HepG2 (cell line): Measurements from ENCODE around the gene PDLIM7. TPM values are rescaled to one million over a fixed set of nuclear protein-coding genes. Genes with fewer than 3 reads are reported as not detected.

Experiments
- ATAC-seq: fragments of 200-7000 bp; cut with Tn5 transposase; 3 replicates; pipeline ENCODE4 v1.9.1; 2020; ENCODE audit warnings: mild to moderate bottlenecking, moderate library complexity
- BruUV-seq: library from RNA; stranded (reverse); fragments of 400-500 nt; replicated peaks from 2 replicates; lab custom pipeline; 2021; lab: Mats Ljungman, UMichigan
- CTCF ChIA-PET: fragments of 300-600 bp; formaldehyde crosslinking; extraction: SDS; loops from one replicate; lab custom pipeline; 2021; ENCODE audit warnings: low total read pairs, inconsistent platforms, low intra/inter-chr PET ratio; lab: Yijun Ruan, JAX
- POLR2A ChIA-PET: fragments of 350-600 bp; sonication (Branson Sonifier 250); formaldehyde crosslinking; loops from one replicate; lab custom pipeline; 2020; ENCODE audit warnings: antibody characterized with exemption, inconsistent platforms; lab: Yijun Ruan, JAX
- DNase-seq: peaks from one replicate; pipeline ENCODE4 v3.0.0-alpha.2; 2015; ENCODE audit warnings: low spot score
- FAIRE-seq: peaks from 3 replicates; lab custom pipeline; 2011; peaks lifted over from hg19 to GRCh38; lab: Jason Lieb, UNC
- H2AFZ ChIP-seq: one replicate; pipeline ENCODE4 v1.6.1; 2011; ENCODE audit warnings: low read length, inconsistent platforms
- H3K27ac ChIP-seq: fragments of 300-600 bp; 3 replicates; pipeline ENCODE4 v1.8.0; 2011; ENCODE audit warnings: mixed run types, mild to moderate bottlenecking, mixed read lengths, low read length, inconsistent platforms; ENCODE audit not compliant: insufficient read depth; ENCODE audit errors: extremely low read length
- H3K27me3 ChIP-seq, 2 experiments: fragments of 200-600 bp in 1 of 2; 2 replicates in 1 of 2; 3 replicates in 1 of 2; pipeline versions ENCODE4 v1.6.0 to v1.8.0; 2011; ENCODE audit warnings: low read length in 2 of 2, mild to moderate bottlenecking in 2 of 2, moderate library complexity in 2 of 2, inconsistent platforms in 1 of 2; ENCODE audit not compliant: insufficient read depth in 2 of 2, control insufficient read depth in 1 of 2
- H3K36me3 ChIP-seq, 2 experiments: fragments of 200-600 bp in 1 of 2; replicated peaks in 1 of 2; 2 replicates in 1 of 2; 3 replicates in 1 of 2; pipeline versions ENCODE4 v1.5.1 to v1.8.0; 2011; ENCODE audit warnings: low read length in 2 of 2, inconsistent platforms in 1 of 2; ENCODE audit not compliant: insufficient read depth in 2 of 2, control insufficient read depth in 1 of 2
- H3K4me1 ChIP-seq: 2 replicates; pipeline ENCODE4 v1.5.1; 2012; ENCODE audit warnings: low read length, inconsistent platforms; ENCODE audit not compliant: insufficient read depth
- H3K4me2 ChIP-seq: 2 replicates; pipeline ENCODE4 v1.6.0; 2011; ENCODE audit warnings: low read depth, low read length, inconsistent platforms
- H3K4me3 ChIP-seq, 3 experiments: fragments of 200-600 bp in 1 of 3; sonication (generic), shearing (Covaris generic) in 1 of 3; replicated peaks in 1 of 3; 2 replicates each; pipeline ENCODE4 v1.5.1; 2011 to 2016; ENCODE audit warnings: low read length in 3 of 3, inconsistent platforms in 2 of 3, low read depth in 2 of 3, mild to moderate bottlenecking in 2 of 3, control low read depth in 1 of 3, mixed read lengths in 1 of 3; ENCODE audit not compliant: insufficient read depth in 1 of 3
- H3K79me2 ChIP-seq: one replicate; pipeline ENCODE4 v1.6.1; 2011; ENCODE audit warnings: low read length, inconsistent platforms; ENCODE audit not compliant: insufficient read depth
- H3K9ac ChIP-seq: 2 replicates; pipeline ENCODE4 v1.6.0; 2011; ENCODE audit warnings: mild to moderate bottlenecking, low read depth, low read length, inconsistent platforms; ENCODE audit not compliant: insufficient read depth
- H3K9me3 ChIP-seq: 2 replicates; pipeline ENCODE4 v1.5.1; 2012; ENCODE audit warnings: mild to moderate bottlenecking, low read length
- H4K20me1 ChIP-seq: 2 replicates; pipeline ENCODE4 v1.6.0; 2011; ENCODE audit warnings: inconsistent platforms, mild to moderate bottlenecking, low read length, moderate library complexity; ENCODE audit not compliant: insufficient read depth
- AGO2 ChIP-seq: fragments of 200-400 bp; formaldehyde crosslinking; optimal IDR thresholded peaks from 2 replicates; pipeline ENCODE3; 2017; ENCODE audit warnings: mild to moderate bottlenecking, low read depth, low read length, moderate library complexity
- ARID3A ChIP-seq: IDR thresholded peaks from 2 replicates; pipeline ENCODE4 v1.6.1; 2012; ENCODE audit warnings: low read depth, low read length, improper control_type of control experiment
- MEIS2 ChIP-seq: sonication (generic); formaldehyde crosslinking; IDR thresholded peaks from 2 replicates; pipeline ENCODE4 v1.9.0; 2021; ENCODE audit warnings: mild to moderate bottlenecking, missing genetic modification reagents
- RBFOX2 ChIP-seq: fragments of 200-400 bp; formaldehyde crosslinking; IDR thresholded peaks from 2 replicates; pipeline ENCODE4 v1.6.1; 2017; ENCODE audit warnings: low read depth, mild to moderate bottlenecking, low read length
- SIX1 ChIP-seq: sonication (generic); formaldehyde crosslinking; IDR thresholded peaks from 2 replicates; pipeline ENCODE4 v1.4.0; 2020; ENCODE audit warnings: missing genetic modification reagents, borderline replicate concordance
- THAP9 ChIP-seq: sonication (generic); formaldehyde crosslinking; IDR thresholded peaks from 2 replicates; pipeline ENCODE4; 2020; ENCODE audit warnings: missing genetic modification reagents, mild to moderate bottlenecking, borderline replicate concordance
- ZFP91 ChIP-seq: sonication (generic); formaldehyde crosslinking; IDR thresholded peaks from 2 replicates; pipeline ENCODE4 v1.9.0; 2022; ENCODE audit warnings: missing genetic modification reagents, mild to moderate bottlenecking, borderline replicate concordance
- ZNF225 ChIP-seq: sonication (generic); formaldehyde crosslinking; IDR thresholded peaks from 2 replicates; pipeline ENCODE4 v1.4.0; 2020; ENCODE audit warnings: mild to moderate bottlenecking, missing genetic modification reagents
- ZNF274 ChIP-seq: sonication (generic); formaldehyde crosslinking; IDR thresholded peaks from 2 replicates; pipeline ENCODE4 v1.5.1; 2020; ENCODE audit warnings: mild to moderate bottlenecking, missing genetic modification reagents
- ZNF296 ChIP-seq: sonication (generic); formaldehyde crosslinking; conservative IDR thresholded peaks from 2 replicates; pipeline ENCODE4 v1.5.0; 2020; ENCODE audit warnings: mild to moderate bottlenecking, missing genetic modification reagents
- ZNF816 ChIP-seq: sonication (generic); formaldehyde crosslinking; IDR thresholded peaks from 2 replicates; pipeline ENCODE4 v1.8.0; 2022; ENCODE audit warnings: missing genetic modification reagents, mild to moderate bottlenecking, borderline replicate concordance
- WGBS: methylation state at CpG from one replicate; pipeline ENCODE4 v1.1.6; 2017; ENCODE audit warnings: low lambda C conversion rate; 5-methylcytosine and 5-hydroxymethylcytosine counted together
- in situ Hi-C: cut with HindIII; loops from 2 replicates; pipeline ENCODE4 v1.10.0; 2017; ENCODE audit warnings: low pct_unique_long_range_greater_than_20kb; ENCODE audit not compliant: extremely low pct_ligation_motif_present
- intact Hi-C: fragments of 100-400 bp; cut with micrococcal nuclease; formaldehyde crosslinking; loops from one replicate; pipeline ENCODE4 v1.10.0; 2022; ENCODE audit not compliant: unreplicated experiment
- polyA plus RNA-seq, 8 experiments: library from polyadenylated mRNA; depleted of rRNA in 3 of 8; stranded (reverse) in 7 of 8; unstranded in 1 of 8; fragments of >200 nt; fragmentation: Illumina TruSeq in 4 of 8; extraction: Trizol in 4 of 8; gene quantifications; 2 replicates each; pipeline versions ENCODE4 v1.2.1 to v1.2.3, GENCODE V29; 2011 to 2016; ENCODE audit warnings: low read depth in 4 of 8, missing spikeins in 1 of 8, mixed read lengths in 1 of 8; ENCODE audit not compliant: insufficient read depth in 1 of 8
- total RNA-seq, 5 experiments: library from RNA; depleted of rRNA; stranded (reverse); fragments of >200 nt; fragmentation: Illumina TruSeq; extraction: Trizol; gene quantifications; 2 replicates each; pipeline ENCODE4 v1.2.3, GENCODE V29; 2016; ENCODE audit warnings: low read depth in 1 of 5

The PDLIM7 gene
- total and polyA plus RNA-seq, 2 of the 13 experiments (the other 11 are each of a cell fraction or from before 2014, with no cell fraction given) = 21.1 to 31.3 TPM

GRCh38 chr5:177524539-177524900 is 27.1 kb upstream of the PDLIM7 start:
- ChIA-PET CTCF (no interaction called here), POLR2A (no interaction called here)
- Histone ChIP-seq H2AFZ (no peak overlapping the region), H3K36me3 (peaks cover 29 to 85% of the 10 kb centered on the region in 2 experiments), H3K27me3 (no peaks in the 10 kb centered on the region), H3K4me2 (no peak overlapping the region), H3K4me1 (no peaks in the 10 kb centered on the region), H3K4me3 (no peak overlapping the region), H4K20me1 (no peaks in the 10 kb centered on the region), H3K9ac (no peak overlapping the region), H3K79me2 (no peaks in the 10 kb centered on the region), H3K9me3 (no peaks in the 10 kb centered on the region), H3K27ac (no peak overlapping the region)
- BruUV-seq = no TSS peak
- DNase-seq (no peak), FAIRE-seq (no peak), ATAC-seq (no peak)
- intact Hi-C loops = no loop called here
- 100% methylated on average over 2 of the region's 12 CpGs for WGBS
- TF ChIP-seq ZNF225 (no peak), AGO2 (peak; percentile 49), ZNF296 (CRISPR knock-in tag) (no peak), RBFOX2 (0 out of 2 replicates have a peak, but pooled peaks have one; percentile 2), SIX1 (no peak)
- in situ Hi-C loops = no loop called here

- FAIRE-seq = no peak
- in situ Hi-C loops = no loop called here
- Histone ChIP-seq H3K9me3 (no peaks in the 10 kb centered on the region), H3K4me3 (no peak overlapping the region), H4K20me1 (no peaks in the 10 kb centered on the region), H3K27me3 (no peaks in the 10 kb centered on the region), H3K27ac (no peak overlapping the region), H3K79me2 (no peaks in the 10 kb centered on the region), H3K9ac (no peak overlapping the region), H3K36me3 (peaks cover 28 to 83% of the 10 kb centered on the region in 2 experiments), H3K4me1 (peaks cover 6% of the 10 kb centered on the region), H2AFZ (no peak overlapping the region), H3K4me2 (no peak overlapping the region)
- BruUV-seq = no TSS peak
- WGBS = 95% methylated on average over 7 of the region's 19 CpGs
- CTCF ChIA-PET = no interaction called here
- ATAC-seq = no peak
- DNase-seq = no peak
- POLR2A ChIA-PET = no interaction called here
- intact Hi-C loops = no loop called here
- TF ChIP-seq ZNF816 = no peak
- no peak for TF ChIP-seq MEIS2 (CRISPR knock-in tag)
- TF ChIP-seq ZFP91 (CRISPR knock-in tag) = 0 out of 2 replicates have a peak, but pooled peaks have one; percentile 10
- TF ChIP-seq RBFOX2 = peak; percentile 36; the same call in 1 of the 2 replicates
- TF ChIP-seq ARID3A = no peak
- no peak for TF ChIP-seq ZNF274 (CRISPR knock-in tag)
- no peak for TF ChIP-seq THAP9 (CRISPR knock-in tag)
Observed at GRCh38 chr5:177523711-177524538, 26.5 kb upstream of the PDLIM7 start.
